Measurements from ENCODE around the gene BATF3. TPM values are rescaled to one million over a fixed set of nuclear protein-coding genes. Genes with fewer than 3 reads are reported as not detected.
A peak's percentile ranks its signal among the peaks of the same experiment; 100 is the strongest.

Gene BATF3
- total RNA-seq, 1 experiment from 2014 or later, result 2.1 TPM

- no peak overlapping the region for H4K5ac ChIP-seq (ENCODE audit: insufficient read length, low read depth, low read length)
- no peak overlapping the region for H2BK12ac ChIP-seq (ENCODE audit: insufficient read length, low read depth, low read length)
- no peak overlapping the region for H3K14ac ChIP-seq (ENCODE audit: insufficient read depth, low read length)
- no peak overlapping the region for H2AFZ ChIP-seq (ENCODE audit: low read length)
- H3K4me2 ChIP-seq (ENCODE audit: insufficient read depth, insufficient read length, low read length), result peak overlapping the region; percentile 75
- H3K23me2 ChIP-seq (ENCODE audit: insufficient read length, low read depth, low read length, poor library complexity, severe bottlenecking), result peaks cover 6% of the 10 kb centered on the region
- peaks cover 84% of the 10 kb centered on the region for H3K27me3 Mint-ChIP-seq (ENCODE audit: low read depth)
- no peak overlapping the region for H3K27ac ChIP-seq (ENCODE audit: insufficient read length, low read depth, low read length)
- no peak overlapping the region for H2BK15ac ChIP-seq (ENCODE audit: low read depth, low read length)
- H3K27ac Mint-ChIP-seq, result no peak overlapping the region
- no peak overlapping the region for H3K18ac ChIP-seq (ENCODE audit: insufficient read length, low read depth, low read length)
- no peaks in the 10 kb centered on the region for H3K79me1 ChIP-seq (ENCODE audit: insufficient read depth, low read depth, low read length, poor library complexity, severe bottlenecking)
- peak overlapping the region; percentile 70 to 79 for H3K4me3 Mint-ChIP-seq
- TF ChIP-seq, protein P1, sequence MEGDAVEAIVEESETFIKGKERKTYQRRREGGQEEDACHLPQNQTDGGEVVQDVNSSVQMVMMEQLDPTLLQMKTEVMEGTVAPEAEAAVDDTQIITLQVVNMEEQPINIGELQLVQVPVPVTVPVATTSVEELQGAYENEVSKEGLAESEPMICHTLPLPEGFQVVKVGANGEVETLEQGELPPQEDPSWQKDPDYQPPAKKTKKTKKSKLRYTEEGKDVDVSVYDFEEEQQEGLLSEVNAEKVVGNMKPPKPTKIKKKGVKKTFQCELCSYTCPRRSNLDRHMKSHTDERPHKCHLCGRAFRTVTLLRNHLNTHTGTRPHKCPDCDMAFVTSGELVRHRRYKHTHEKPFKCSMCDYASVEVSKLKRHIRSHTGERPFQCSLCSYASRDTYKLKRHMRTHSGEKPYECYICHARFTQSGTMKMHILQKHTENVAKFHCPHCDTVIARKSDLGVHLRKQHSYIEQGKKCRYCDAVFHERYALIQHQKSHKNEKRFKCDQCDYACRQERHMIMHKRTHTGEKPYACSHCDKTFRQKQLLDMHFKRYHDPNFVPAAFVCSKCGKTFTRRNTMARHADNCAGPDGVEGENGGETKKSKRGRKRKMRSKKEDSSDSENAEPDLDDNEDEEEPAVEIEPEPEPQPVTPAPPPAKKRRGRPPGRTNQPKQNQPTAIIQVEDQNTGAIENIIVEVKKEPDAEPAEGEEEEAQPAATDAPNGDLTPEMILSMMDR (conservative IDR thresholded peaks at IDR 0.05), result peak; percentile 19; the same call in 1 of the 3 replicates
- H3K23ac ChIP-seq (ENCODE audit: insufficient read length, low read depth, low read length), result no peak overlapping the region
- H3K79me2 ChIP-seq (ENCODE audit: insufficient read depth, low read length), result no peaks in the 10 kb centered on the region
- H3K9me3 Mint-ChIP-seq, result 0 out of 5 replicates have a peak, but pooled peaks cover 0 to 2% of the 10 kb centered on the region in 2 experiments
- H4K91ac ChIP-seq (ENCODE audit: insufficient read length, low read depth, low read length), result no peak overlapping the region
- H3K9ac ChIP-seq (ENCODE audit: extremely low read depth, insufficient read length, low read length), result no peak overlapping the region
- no CpG with 5 or more reads among the region's 27 CpGs for WGBS (ENCODE audit: extremely low coverage, insufficient read length, low lambda C conversion rate)
- H4K8ac ChIP-seq (replicated peaks; ENCODE audit: insufficient read length, low read depth, low read length), result no peak overlapping the region
- H3K4me1 Mint-ChIP-seq, result peaks cover 12% of the 10 kb centered on the region in 2 experiments
- H3K36me3 Mint-ChIP-seq (ENCODE audit: insufficient read depth in 1 of 3, low read depth in 3 of 3), result peaks cover 0 to 2% (median 0%) of the 10 kb centered on the region in 3 experiments; a peak in 1 of 7 replicates
- no peak overlapping the region for H3K56ac ChIP-seq (ENCODE audit: insufficient read length, low read depth, low read length)
- H3T11ph ChIP-seq (ENCODE audit: low read length), result no peak overlapping the region
- no peak overlapping the region for H2BK20ac ChIP-seq (ENCODE audit: low read depth, low read length, poor library complexity, severe bottlenecking)
- no peak overlapping the region for H3K4ac ChIP-seq (ENCODE audit: low read depth, low read length)
- H2BK120ac ChIP-seq (ENCODE audit: low read depth, low read length, poor library complexity, severe bottlenecking), result no peak overlapping the region
- no peaks in the 10 kb centered on the region; the same call in 1 of the 2 replicates for H3K4me1 ChIP-seq (ENCODE audit: insufficient read depth, low read length)
- peaks cover 26% of the 10 kb centered on the region for H3K27me3 ChIP-seq (ENCODE audit: insufficient read depth, low read length)
- H3K9me3 ChIP-seq (ENCODE audit: control insufficient read depth, low read depth, low read length), result no peaks in the 10 kb centered on the region
- no peak overlapping the region for H2AK5ac ChIP-seq (ENCODE audit: insufficient read length, low read length)
- H4K20me1 ChIP-seq (ENCODE audit: control insufficient read depth, insufficient read depth, insufficient read length), result no peaks in the 10 kb centered on the region
- DNase-seq, result peak; percentile 70
- H2BK5ac ChIP-seq (ENCODE audit: insufficient read length, low read length), result no peak overlapping the region
Observed at GRCh38 chr1:212700892-212701819, 1.5 kb upstream of the BATF3 start.
